Jurkat, Clone E6-1 (cell line): ENCODE measurements around the gene PEX13.
"Not testable (repeated sequence)": the region's sequence is repeated elsewhere in the genome, so short reads cannot be mapped to it uniquely, and the experiment has no call there.

ENCODE experiments used
- DNase-seq: peaks from one replicate; pipeline ENCODE4 v3.0.0-alpha.2; 2011; ENCODE audit warnings: low read depth, low spot score
- H3K4me3 ChIP-seq: 2 replicates; pipeline ENCODE4 v1.5.1; 2011; ENCODE audit warnings: mild to moderate bottlenecking, low read length, control low read depth, moderate library complexity

Gene PEX13

DNA sequence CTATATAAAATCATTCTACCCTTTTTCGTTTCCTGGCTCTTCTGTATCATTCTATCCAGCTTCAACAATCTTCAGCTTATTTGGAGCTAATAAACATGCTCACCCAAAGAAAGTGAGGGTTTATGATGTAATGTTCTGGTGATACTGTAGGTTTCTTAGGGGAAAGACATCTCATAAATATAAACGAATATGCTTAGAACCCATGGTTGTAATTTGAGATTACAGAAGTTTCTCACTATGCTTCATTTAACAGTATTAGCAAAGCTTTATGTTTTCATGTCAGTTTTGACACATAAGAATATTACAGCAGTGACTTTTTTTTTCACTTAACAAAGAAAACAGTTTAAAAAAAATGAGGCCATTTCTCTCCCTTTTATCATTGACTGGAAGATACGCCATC lies 11.8 kb upstream of the PEX13 start:
- DNase-seq = no peak
- H3K4me3 ChIP-seq = no peak overlapping the region

DNA sequence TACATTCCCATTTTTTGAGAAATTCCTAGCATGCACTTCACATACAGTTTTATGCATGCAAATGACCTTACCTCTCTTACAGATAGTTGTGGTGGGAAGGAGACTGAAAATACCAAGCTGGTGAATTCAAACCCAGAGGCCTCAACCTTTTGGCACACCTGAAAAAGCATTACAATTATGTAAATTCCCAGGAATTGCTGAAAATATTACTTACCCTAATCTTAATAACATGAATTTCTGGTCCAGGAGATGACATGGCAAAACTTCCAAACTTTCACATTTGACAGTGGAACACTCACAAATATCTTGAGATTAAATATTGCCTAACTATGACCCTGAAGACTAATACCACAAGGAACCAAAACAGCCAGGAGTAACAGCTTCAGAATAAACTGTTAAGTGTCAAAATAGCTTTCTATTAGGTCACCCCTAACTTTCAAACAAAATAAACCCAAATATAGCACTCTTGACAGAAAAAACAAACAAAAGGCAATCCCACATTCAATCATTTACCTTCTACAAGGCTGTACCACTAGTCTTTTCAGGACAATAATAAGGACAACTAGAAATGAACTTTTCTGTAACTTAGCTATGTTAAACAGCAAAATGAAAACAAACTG lies 10.9 kb upstream of the PEX13 start:
- no peak overlapping the region for H3K4me3 ChIP-seq
- DNase-seq = no peak

DNA sequence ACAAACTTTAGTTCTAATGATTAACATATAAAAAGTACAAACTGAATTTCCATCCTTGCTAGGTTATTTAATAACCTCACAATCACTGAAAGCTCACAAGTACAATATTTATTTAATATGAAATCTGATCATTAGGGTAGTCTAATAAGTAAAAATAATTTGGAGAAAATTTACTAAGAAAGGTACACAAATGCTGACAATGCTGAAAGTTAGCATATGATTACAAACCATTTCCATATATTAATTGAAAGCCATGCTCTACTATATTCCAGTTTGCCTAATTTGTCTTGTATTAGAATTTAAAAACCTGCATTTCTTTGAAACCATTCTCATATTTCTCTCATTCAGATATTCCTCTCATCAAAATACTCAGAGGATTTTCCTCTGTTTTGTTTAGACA lies 8.2 kb upstream of the PEX13 start:
- DNase-seq = no peak

DNA sequence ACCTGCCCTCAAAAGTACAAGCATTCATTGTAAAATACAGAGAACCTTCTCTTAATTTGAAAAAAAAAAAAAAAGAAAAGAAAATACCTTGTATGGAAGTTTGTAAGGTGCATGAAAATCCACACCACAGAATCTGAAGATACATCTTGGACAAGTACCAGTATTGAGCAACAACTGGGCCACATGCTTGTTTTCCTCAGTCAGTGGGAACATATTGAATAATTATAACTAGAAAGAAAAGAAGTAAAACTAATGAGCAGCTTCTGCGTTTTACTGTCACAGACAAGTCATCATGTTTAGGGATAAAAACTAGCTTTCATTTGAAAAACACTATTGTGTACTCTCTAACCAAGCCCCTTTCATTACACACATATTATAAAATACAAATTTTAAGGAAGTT lies 5.8 kb upstream of the PEX13 start:
- H3K4me3 ChIP-seq = no peak overlapping the region
- DNase-seq = no peak

More for the DNA sequence above, 8.2 kb upstream of the PEX13 start:
- no peak overlapping the region for H3K4me3 ChIP-seq

DNA sequence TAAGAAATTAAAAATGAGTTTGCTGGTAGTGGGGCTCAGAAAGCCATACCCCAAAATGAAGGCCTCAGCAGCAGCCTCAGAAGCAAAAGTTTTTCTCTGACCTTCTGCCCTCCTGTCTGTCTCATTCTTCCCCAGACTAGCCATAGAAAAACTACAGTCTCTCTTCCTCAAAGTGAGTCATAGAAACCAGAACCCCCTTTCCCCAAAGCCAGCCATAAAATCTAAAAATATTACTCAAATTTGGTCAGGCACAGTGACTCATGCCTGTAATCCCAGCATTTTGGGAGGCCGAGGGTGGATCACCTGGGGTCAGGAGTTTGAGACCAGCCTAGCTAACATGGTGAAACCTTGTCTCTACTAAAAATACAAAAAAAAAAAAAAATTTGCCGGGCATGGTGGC lies 5.2 kb upstream of the PEX13 start:
- H3K4me3 ChIP-seq, DNase-seq: not testable (repeated sequence)

DNA sequence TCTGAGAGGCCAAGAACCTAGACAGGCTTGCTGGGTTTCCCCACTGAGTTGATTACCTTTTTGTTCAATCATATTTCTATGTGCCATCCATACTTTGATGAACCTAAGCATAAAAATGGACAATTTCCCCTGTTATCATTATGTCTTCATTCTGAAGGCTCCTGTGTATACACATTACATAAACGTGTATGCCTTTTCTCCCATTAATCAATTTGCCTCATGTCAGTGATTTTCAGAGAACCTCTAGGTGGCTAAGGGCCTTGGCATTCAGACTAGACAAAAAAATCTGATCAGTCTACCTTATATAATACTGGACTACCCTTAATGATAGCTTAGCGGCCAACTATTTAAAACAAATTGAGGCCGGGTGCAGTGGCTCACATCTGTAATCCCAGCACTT lies 4.1 kb upstream of the PEX13 start:
- DNase-seq = no peak
- no peak overlapping the region for H3K4me3 ChIP-seq

DNA sequence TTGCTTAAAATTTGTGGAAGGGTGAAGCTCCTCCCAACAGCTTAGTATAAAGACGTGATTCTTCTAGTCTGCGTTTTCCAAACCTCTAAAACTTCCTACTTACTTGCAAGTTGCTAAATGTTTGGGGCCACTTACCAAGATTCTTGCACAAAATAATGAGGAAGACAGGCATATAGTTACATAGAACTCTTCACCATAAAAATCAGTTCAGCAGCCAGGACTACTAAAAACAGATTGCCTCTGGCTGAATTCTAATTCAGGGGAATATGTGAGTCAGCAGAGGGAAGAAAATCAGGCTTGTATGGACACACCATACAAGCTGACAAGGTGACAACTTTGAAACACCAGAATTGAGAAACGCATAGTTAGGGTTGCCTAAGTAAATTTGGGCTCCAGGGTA lies 2.8 kb upstream of the PEX13 start:
- no peak for DNase-seq
- H3K4me3 ChIP-seq = no peak overlapping the region

DNA sequence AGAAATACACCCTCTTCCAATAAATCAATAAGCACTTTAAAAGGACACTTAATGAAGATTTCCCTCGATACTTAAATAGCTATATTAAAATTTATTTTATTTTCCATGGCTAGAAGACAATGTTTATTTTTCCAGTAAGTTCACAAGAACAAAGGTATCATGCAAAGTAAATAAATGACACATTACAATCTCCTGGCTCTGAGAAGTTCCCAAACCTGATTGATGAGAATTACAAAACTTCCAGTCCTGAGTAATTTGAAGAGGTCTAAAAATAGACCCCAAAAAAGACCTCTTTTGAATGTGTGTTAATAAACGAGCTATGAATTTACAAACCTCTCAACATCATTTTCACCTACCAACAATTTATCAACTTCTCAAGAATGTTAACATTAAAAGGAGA lies 1.5 kb upstream of the PEX13 start:
- DNase-seq = no peak
- peak overlapping the region; percentile 91 for H3K4me3 ChIP-seq

DNA sequence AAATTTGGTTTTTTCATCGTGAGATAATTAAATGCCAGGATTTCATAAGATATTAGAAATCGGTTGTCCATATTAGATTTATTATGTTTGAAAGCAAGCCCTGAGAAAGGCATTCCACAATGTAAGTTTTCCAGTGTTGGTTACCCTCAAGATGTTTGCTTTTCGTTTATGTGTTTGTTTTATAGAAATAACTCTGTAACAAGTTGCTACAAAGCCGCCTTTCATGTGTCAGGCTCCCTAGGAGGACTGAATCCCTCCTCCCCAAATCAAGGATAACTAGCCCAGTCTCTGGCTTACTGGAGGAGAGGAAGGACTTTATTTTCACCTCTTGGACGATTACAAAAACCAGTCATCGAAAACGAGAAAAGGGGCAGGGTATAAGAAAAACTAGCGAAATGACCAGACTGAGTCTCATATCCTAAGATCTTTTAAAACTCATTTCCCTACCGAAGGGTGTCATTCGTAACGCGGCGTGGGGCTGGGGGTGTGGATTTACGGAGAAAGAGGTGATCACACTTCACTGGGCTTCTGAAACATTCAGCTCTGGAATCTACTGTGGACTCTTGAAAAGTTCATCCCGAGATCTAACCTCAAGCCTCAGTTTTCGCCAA lies 1.0 kb upstream of the PEX13 start:
- no peak for DNase-seq
- peak overlapping the region; percentile 91 for H3K4me3 ChIP-seq

DNA sequence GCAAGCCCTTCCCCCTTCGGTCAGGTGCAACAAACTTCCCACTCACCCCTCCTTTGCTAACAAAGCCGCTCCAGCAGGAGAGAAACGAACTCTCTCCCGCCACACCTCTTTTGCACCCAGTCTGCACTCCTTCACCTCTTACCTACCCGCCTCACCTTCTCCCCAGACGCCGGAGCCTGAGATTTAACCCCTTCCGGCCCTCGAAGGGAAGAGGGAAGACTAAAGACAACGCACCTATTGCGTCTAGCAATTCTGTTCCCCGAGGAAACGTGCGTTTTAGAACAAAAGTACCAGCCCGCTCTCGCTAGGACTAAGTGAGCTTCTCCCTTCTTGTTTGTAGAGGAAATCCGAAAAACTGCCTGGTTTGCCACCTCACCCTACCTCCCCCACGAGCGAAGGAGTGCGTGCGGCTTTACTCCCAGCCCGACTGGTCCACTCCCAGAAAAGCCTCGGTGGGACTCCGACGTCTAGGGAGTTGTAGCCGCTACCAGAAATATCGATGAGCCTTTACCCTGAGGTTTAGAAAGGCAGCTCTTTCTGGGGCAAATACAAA lies 441 bp upstream of the PEX13 start:
- peak; percentile 79 for DNase-seq
- H3K4me3 ChIP-seq = peak overlapping the region; percentile 91

DNA sequence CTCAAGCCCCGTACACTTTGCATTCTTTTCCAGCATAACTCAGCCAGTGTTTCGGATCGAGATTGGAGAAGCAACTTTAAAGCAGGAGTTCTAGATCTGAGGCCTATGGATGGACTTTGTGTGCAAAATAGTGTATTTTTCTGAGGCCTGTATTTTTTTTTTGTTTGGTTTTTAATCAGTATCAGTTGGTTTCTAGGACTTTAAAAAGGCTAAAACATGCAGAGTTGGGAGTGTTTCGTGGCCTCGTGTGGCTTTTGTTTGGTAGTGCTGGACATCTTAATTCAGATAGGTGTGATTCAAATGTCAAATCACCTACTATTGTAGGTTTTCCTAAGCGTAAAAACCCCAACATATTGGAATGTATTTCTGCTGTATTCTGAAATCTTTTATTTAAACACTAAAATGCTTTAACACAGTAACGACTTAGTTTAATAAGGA lies 817 bp downstream of the PEX13 start:
- H3K4me3 ChIP-seq = peak overlapping the region; percentile 91
- no peak for DNase-seq

DNA sequence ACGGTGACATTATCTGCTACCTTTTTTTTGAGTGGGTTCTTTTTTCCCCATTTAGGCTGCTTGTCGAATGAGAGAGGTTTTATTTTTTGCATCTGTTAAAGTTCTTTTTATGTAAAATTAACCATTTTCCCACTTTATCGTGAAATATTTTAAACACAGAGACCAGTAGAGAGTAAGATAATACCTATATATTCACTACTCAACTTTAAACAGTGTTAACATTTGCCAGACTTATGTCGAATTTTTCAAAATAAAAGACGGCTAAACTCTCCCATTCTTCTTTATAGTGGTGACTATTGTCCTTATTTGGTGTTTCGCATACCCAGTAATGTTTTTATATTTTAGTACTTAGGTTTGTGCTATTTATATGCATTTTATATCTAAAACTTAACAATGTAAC lies 1.3 kb downstream of the PEX13 start:
- H3K4me3 ChIP-seq = peak overlapping the region; percentile 91

DNA sequence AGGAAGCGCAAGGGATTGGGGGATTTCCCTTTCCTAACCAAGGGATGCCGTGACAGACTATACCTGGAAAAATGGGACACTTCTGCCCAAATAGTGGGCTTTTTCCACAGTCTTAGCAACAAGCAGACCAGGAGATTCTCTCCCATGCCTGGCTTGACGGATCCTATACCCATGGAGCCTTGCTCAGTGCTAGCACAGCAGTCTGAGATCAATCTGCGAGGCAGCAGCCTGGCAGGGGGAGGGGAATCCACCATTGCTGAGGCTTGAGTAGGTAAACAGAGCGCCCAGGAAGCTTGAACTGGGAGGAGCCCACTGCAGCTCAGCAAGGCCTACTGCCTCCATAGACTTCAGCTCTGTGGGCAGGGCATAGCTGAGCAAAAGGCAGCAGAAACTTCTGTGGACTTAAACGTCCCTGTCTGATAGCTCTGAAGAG lies 3.7 kb downstream of the PEX13 start:
- DNase-seq = no peak
- no peak overlapping the region for H3K4me3 ChIP-seq

More for the DNA sequence above, 1.3 kb downstream of the PEX13 start:
- DNase-seq = no peak

DNA sequence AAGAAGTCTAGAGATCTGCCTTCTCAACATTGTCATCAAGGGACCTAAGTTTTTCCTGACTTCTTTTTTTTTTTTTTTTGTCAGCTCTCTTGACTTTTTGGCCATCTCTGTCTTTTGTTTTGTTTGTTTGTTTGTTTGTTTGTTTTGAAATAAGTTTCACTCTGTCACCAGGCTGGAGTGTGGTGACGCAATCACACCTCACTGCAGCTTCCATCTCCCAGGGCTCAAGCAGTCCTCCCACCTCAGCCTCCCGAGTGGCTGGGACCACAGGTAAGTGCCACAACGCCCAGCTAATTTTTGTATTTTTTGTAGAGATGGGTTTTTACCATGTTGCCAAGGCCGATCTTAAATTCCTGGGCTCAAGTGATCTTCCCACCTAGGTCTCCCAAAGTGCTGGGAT lies 6.2 kb downstream of the PEX13 start:
- no peak overlapping the region for H3K4me3 ChIP-seq
- DNase-seq = no peak

DNA sequence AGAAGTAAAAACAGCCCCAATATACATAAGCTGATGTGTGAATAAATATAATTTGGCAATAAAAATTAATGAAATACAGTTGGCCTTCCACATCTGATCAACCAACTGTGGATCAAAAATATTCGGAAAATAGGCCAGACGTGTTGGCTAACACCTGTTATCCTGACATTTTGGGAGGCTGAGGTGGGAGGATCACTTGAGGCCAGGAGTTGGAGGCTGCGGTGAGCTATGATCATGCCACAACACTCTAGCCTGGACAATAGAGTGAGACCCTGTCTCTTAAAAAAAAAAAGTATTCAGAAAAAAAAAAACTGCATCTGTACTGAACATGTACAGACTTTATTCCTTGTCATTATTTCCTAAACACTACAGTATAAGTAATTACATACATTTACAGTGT lies 12.0 kb downstream of the PEX13 start:
- DNase-seq = no peak
- H3K4me3 ChIP-seq = no peak overlapping the region

DNA sequence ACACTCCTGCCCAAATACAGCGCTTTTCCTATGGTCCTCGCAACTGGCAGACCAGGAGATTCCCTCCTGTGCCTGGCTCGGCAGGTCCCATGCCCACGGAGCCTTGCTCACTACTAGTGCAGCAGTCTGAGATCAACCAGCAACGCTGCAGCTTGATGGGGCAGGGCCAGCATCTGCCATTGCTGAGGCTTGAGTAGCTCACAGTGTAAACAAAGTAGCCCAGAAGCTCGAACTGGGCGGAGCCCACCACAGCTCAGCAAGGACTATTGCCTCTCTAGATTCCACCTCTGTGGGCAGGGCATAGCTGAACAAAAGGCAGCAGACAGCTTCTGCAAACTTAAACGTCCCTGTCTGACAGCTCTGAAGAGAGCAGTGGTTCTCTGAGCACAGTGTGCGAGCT lies 17.1 kb downstream of the PEX13 start:
- DNase-seq, H3K4me3 ChIP-seq: not testable (repeated sequence)

DNA sequence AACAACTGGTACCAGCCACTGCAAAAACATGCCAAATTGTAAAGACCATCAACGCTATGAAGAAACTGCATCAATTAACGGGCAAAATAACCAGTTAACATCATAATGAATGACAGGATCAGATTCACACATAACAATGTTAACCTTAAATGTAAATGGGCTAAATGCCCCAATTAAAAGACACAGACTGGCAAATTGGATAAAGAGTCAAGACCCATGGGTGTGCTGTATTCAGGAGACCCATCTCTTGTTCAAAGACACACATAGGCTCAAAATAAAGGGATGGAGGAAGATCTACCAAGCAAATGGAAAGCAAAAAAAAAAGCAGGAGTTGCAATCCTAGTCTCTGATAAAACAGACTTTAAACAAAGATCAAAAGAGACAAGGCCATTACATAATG lies 19.1 kb downstream of the PEX13 start:
- not testable (repeated sequence) for DNase-seq, H3K4me3 ChIP-seq

DNA sequence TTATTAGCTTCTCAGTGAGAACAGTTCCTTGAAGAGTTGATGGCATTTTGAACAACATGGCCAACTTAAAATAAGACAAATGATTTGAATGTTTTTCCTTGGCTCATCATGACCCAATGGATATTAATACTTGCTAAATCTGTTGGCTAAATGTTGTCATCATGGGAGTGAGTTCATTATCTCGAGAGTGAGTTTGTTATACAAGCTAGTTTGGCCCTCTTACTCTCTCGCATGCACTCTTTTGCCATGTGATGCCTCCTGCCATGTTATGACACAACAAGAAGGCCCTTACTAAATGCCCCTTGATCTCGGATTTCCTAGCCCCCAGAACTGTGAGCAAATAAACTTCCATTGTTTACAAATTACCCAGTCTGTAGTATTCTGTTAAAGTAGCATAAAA lies 25.3 kb downstream of the PEX13 start:
- no peak for DNase-seq
- no peak overlapping the region for H3K4me3 ChIP-seq

DNA sequence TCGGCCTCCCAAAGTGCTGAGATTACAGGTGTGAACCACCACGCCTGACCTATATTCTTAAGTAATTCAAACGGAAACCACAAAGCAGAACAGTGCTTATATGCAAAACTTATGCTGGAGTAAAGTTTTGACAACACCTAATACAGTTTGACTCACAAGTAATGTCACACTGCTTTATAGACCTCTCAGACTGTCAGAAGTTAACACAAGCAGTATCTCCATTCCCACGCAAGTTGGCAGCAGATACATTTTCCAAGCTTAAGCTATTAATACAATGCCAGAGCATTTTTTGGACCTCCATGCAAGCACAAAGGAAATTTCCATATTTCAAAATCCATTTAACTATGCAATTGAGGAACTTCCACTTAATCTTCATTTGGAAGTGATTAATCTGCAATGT lies 27.1 kb downstream of the PEX13 start:
- DNase-seq = no peak
- H3K4me3 ChIP-seq = no peak overlapping the region

DNA sequence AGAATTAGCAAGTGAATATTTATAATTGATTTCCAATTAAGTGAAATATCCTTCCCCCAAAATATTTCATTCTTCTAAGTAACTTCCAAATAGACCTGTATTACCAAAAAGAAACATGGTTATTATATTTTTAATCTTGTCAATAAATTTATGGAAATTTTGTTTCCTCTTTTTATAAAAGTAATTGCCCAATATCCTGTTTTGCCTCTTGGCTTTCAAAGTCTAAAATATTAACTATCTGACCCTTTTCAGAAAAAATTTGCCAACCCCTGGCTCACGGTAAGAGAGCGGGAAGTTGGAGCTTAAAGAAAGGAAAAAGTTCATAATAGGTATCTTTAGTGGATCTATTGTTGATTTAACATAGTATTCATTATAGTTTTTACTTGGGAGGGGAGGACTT lies 27.7 kb downstream of the PEX13 start:
- no peak overlapping the region for H3K4me3 ChIP-seq
- DNase-seq = no peak

DNA sequence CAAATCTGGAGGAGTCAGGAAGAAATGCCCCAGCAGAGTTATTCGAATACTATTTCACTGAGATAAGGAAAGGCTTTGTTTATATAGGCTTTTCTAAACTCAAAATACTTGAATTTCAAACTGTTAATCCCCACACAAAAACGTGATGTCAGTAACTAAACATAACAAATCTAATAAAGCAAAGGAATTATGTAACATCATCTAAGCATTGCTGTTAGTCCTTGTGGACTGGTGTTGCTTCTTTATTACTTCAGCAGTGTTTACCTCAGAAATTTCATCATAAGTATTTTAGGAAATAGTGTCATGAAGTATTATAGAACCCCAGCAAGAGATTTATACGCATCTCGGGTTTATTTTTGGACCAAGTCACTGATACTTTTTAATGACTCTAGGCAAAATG lies 28.5 kb downstream of the PEX13 start:
- H3K4me3 ChIP-seq = no peak overlapping the region
- DNase-seq = no peak
